ENCODE results near the gene GLYATL3.

GLYATL3 gene

GRCh38 chr6:49548613-49549304, 49.0 kb downstream of the GLYATL3 start:
- no peak for DNase-seq (ENCODE audit: low read depth in 2 of 2)

GRCh38 chr6:49549691-49550491, 50.2 kb downstream of the GLYATL3 start:
- no peak for DNase-seq (ENCODE audit: low read depth in 2 of 2)

GRCh38 chr6:49550492-49551077, 50.9 kb downstream of the GLYATL3 start, which contains the start of gene C6orf141:
Gene C6orf141 (plus strand): TSS chr6:49550668. CDS start chr6:49550793, 125 bp downstream.
- no peak for DNase-seq (ENCODE audit: low read depth in 2 of 2)

- DNase-seq (ENCODE audit: low read depth in 2 of 2): no peak
These were observed 51.5 kb downstream of the GLYATL3 start for GRCh38 chr6:49551078-49551865.

GRCh38 chr6:49551866-49552129, 52.1 kb downstream of the GLYATL3 start:
- no peak for DNase-seq (ENCODE audit: low read depth in 2 of 2)

- DNase-seq (ENCODE audit: low read depth in 2 of 2): no peak
These were observed 52.9 kb downstream of the GLYATL3 start for GRCh38 chr6:49552596-49552995.

GRCh38 chr6:49553384-49553783, 53.7 kb downstream of the GLYATL3 start:
- no peak for DNase-seq (ENCODE audit: low read depth in 2 of 2)

- DNase-seq (ENCODE audit: low read depth in 2 of 2): no peak
These were observed 56.2 kb downstream of the GLYATL3 start for GRCh38 chr6:49555951-49556350.

GRCh38 chr6:49556429-49556837, 56.7 kb downstream of the GLYATL3 start:
- no peak for DNase-seq (ENCODE audit: low read depth in 2 of 2)

GRCh38 chr6:49557177-49557576, 57.5 kb downstream of the GLYATL3 start:
- no peak for DNase-seq (ENCODE audit: low read depth in 2 of 2)

GRCh38 chr6:49558238-49558637, 58.5 kb downstream of the GLYATL3 start:
- DNase-seq (ENCODE audit: low read depth in 2 of 2): no peak

- no peak for DNase-seq (ENCODE audit: low read depth in 2 of 2)
These were observed 63.5 kb downstream of the GLYATL3 start for GRCh38 chr6:49563006-49563886.

GRCh38 chr6:49564552-49564951, 64.8 kb downstream of the GLYATL3 start:
- DNase-seq (ENCODE audit: low read depth in 2 of 2): no peak

GRCh38 chr6:49565261-49565660, 65.5 kb downstream of the GLYATL3 start:
- no peak for DNase-seq (ENCODE audit: low read depth in 2 of 2)

GRCh38 chr6:49565855-49566254, 66.1 kb downstream of the GLYATL3 start:
- DNase-seq (ENCODE audit: low read depth in 2 of 2): no peak

GRCh38 chr6:49570474-49571079, 70.9 kb downstream of the GLYATL3 start:
- no peak for DNase-seq (ENCODE audit: low read depth in 2 of 2)

- no peak for DNase-seq (ENCODE audit: low read depth in 2 of 2)
These were observed 76.9 kb downstream of the GLYATL3 start for GRCh38 chr6:49576618-49577017.

All from stimulated activated CD8-positive, alpha-beta memory T cell treated with anti-CD3 and anti-CD28 coated beads, Interleukin-15, amount 100 ng/mL, for 48 hours (primary cell).